Measurements from ENCODE around the gene XPR1. TPM values are rescaled to one million over a fixed set of nuclear protein-coding genes. Genes with fewer than 3 reads are reported as not detected.

XPR1 gene
- total RNA-seq (10 to 100 TPM; 12.9 to 19.7 (median 15.4) TPM), polyA plus RNA-seq (1 to 10 TPM; 5.4 to 6.5 TPM), total RNA-seq (34.9 reads per million, percentile 63 among the genes with 10 or more reads in this experiment)

DNA sequence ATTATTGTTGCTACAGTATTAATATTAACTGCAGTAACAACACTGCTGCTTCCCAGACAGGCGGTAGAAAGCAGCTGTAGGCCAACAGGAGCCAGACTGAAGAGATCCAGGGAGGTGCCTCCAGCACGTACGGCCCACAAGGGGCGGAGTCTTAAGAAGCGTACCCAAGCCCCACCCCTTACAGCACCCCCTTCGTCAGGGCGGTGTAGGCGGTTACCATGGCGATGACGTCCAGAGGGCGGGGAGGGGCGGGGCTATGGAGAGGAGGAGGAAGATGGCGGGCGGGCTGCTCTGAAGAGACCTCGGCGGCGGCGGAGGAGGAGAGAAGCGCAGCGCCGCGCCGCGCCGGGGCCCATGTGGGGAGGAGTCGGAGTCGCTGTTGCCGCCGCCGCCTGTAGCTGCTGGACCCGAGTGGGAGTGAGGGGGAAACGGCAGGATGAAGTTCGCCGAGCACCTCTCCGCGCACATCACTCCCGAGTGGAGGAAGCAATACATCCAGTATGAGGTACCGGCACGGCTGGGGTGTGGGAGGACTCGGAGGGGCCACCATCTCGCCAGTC is at the start of gene XPR1:
XPR1 (plus strand) TSS at position 257 of the 560 bp plus-strand sequence; CDS start at position 437, 180 bp downstream.
- H3K36me3 ChIP-seq (ENCODE audit: control insufficient read depth in 2 of 3, insufficient read depth in 3 of 3, low read length in 3 of 3): peaks cover 0 to 5% (median 0%) of the 10 kb centered on the region in 3 experiments
- Mint-ChIP-seq H3K4me1 (peaks cover 0 to 19% (median 13%) of the 10 kb centered on the region in 7 donors), H3K27me3 (peaks cover 0 to 10% (median 5%) of the 10 kb centered on the region in 5 donors), H3K36me3 (peaks cover 0 to 4% (median 4%) of the 10 kb centered on the region in 5 donors), H3K4me3 (no peak within 1 kb of the TSS), H3K27ac (peak within 1 kb of the TSS in 5 of 9 donors; percentile 91 to 95 (median 93)), H3K9me3 (peaks cover 0 to 3% (median 0%) of the 10 kb centered on the region in 11 donors)
- intact Hi-C loops (cut with micrococcal nuclease): loop anchor here (1.0 to 10.0 kb wide), 27 partner anchors 47 to 1907 kb away; partner anchors contain the start of genes ACBD6 (in 2 of the 2), IER5 (in 2 of the 2), QSOX1 (in 2 of the 2) and STX6 (in 2 of the 2)
- H3K9me3 ChIP-seq (ENCODE audit: control insufficient read depth in 2 of 3, low read length in 3 of 3): no peaks in the 10 kb centered on the region
- peak within 1 kb of the TSS; percentile 94 for H3K27ac ChIP-seq (ENCODE audit: low read depth, low read length)
- POLR2A ChIA-PET: interaction anchor here (0.5 to 2.7 kb wide), 5 partner anchors 9 to 353 kb away, joined by 3 to 14 read pairs (median 4); partner anchors contain the start of gene ACBD6
- DNase-seq: peak; percentile 80 to 99 (median 96)
- CTCF ChIA-PET: interaction anchor here (0.7 kb wide), 2 partner anchors 130 to 785 kb away, joined by 4 read pairs; no protein-coding TSS in a partner anchor
- H3K4me3 ChIP-seq (ENCODE audit: low read length): peak within 1 kb of the TSS; percentile 85
- peak; percentile 99 for ATAC-seq
- H3K4me1 ChIP-seq (ENCODE audit: control insufficient read depth in 2 of 2, insufficient read depth in 2 of 2, low read length in 2 of 2): peaks cover 12 to 16% of the 10 kb centered on the region in 2 donors
- no peaks in the 10 kb centered on the region for H3K27me3 ChIP-seq (ENCODE audit: control insufficient read depth in 2 of 2, insufficient read depth in 2 of 2, low read length in 2 of 2)

DNA sequence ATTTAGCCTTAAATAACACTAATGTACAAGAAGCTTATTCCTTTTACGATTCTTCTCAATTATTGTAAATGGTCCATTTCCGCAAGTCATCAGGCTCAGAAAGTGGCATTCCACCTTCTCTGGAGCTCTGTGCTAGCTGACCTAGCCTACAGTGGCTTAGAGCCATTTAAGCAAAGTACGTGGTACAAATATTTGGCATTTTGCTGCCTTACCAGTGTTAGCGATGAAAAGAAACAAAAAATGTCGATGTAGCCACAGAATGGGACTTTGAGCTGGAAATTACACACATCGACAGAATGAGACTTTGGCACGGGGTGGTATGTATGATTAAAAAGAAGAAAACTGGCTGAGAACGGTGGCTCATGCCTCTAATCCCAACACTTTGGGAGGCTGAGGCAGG is 47.0 kb upstream of the XPR1 start:
- Histone ChIP-seq H3K4me3 (ENCODE audit: low read length) (no peak overlapping the region), H3K9me3 (ENCODE audit: control insufficient read depth in 2 of 3, low read length in 3 of 3) (no peaks in the 10 kb centered on the region), H3K4me1 (ENCODE audit: control insufficient read depth in 2 of 2, insufficient read depth in 2 of 2, low read length in 2 of 2) (no peaks in the 10 kb centered on the region), H3K36me3 (ENCODE audit: control insufficient read depth in 2 of 3, insufficient read depth in 3 of 3, low read length in 3 of 3) (no peaks in the 10 kb centered on the region), H3K27me3 (ENCODE audit: control insufficient read depth in 2 of 2, insufficient read depth in 2 of 2, low read length in 2 of 2) (no peaks in the 10 kb centered on the region), H3K27ac (ENCODE audit: low read depth, low read length) (no peak overlapping the region)
- H3K27me3 Mint-ChIP-seq: peaks cover 0 to 16% (median 0%) of the 10 kb centered on the region in 5 donors
- CTCF ChIA-PET: no interaction called here
- H3K4me1 Mint-ChIP-seq: peaks cover 0 to 27% (median 0%) of the 10 kb centered on the region in 7 donors
- intact Hi-C loops (cut with micrococcal nuclease): loop anchor here in 1 of 2 donors (2.0 kb wide), 1 partner anchor 48 kb away; the partner anchor contains the start of gene XPR1
- H3K4me3 Mint-ChIP-seq: peak overlapping the region in 1 of 10 donors; percentile 81
- POLR2A ChIA-PET: no interaction called here
- ATAC-seq (no peak), DNase-seq (no peak)
- H3K36me3 Mint-ChIP-seq: peaks cover 0 to 18% (median 0%) of the 10 kb centered on the region in 5 donors
- H3K9me3 Mint-ChIP-seq: peaks cover 0 to 28% (median 6%) of the 10 kb centered on the region in 11 donors
- H3K27ac Mint-ChIP-seq: peak overlapping the region in 2 of 9 donors; percentile 21 to 93

DNA sequence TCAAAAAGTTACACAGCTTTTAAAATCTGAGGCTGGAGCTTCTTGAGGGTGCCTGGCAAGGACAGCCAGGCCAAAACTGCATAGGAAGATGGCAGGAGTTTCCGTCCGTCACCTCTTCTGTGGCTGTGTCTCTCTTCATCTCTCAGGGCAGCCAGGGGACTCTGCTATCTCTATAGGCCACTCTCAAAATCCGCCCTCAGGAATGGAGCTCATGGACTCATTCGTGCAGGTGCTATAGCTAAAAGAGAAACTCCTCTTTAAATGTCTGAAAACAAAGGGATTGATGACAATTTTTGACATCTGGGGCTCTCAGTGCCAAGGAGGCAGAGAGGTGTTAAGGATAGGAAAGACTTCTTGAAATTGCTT is 45.8 kb upstream of the XPR1 start:
- ATAC-seq (no peak), DNase-seq (no peak)
- CTCF ChIA-PET: no interaction called here
- peaks cover 0 to 29% (median 6%) of the 10 kb centered on the region in 11 donors for H3K9me3 Mint-ChIP-seq
- peak overlapping the region in 1 of 10 donors; percentile 81 for H3K4me3 Mint-ChIP-seq
- Histone ChIP-seq H3K4me1 (ENCODE audit: control insufficient read depth in 2 of 2, insufficient read depth in 2 of 2, low read length in 2 of 2) (no peaks in the 10 kb centered on the region), H3K36me3 (ENCODE audit: control insufficient read depth in 2 of 3, insufficient read depth in 3 of 3, low read length in 3 of 3) (no peaks in the 10 kb centered on the region), H3K9me3 (ENCODE audit: control insufficient read depth in 2 of 3, low read length in 3 of 3) (no peaks in the 10 kb centered on the region), H3K4me3 (ENCODE audit: low read length) (no peak overlapping the region), H3K27ac (ENCODE audit: low read depth, low read length) (no peak overlapping the region), H3K27me3 (ENCODE audit: control insufficient read depth in 2 of 2, insufficient read depth in 2 of 2, low read length in 2 of 2) (no peaks in the 10 kb centered on the region)
- peaks cover 0 to 25% (median 5%) of the 10 kb centered on the region in 5 donors for H3K27me3 Mint-ChIP-seq
- H3K4me1 Mint-ChIP-seq: peaks cover 0 to 27% (median 0%) of the 10 kb centered on the region in 7 donors
- H3K36me3 Mint-ChIP-seq: peaks cover 0 to 18% (median 0%) of the 10 kb centered on the region in 5 donors
- peak overlapping the region in 1 of 9 donors; percentile 93 for H3K27ac Mint-ChIP-seq
- intact Hi-C loops (cut with micrococcal nuclease): loop anchor here in 1 of 2 donors (2.0 kb wide), 1 partner anchor 47 kb away; the partner anchor contains the start of gene XPR1
- POLR2A ChIA-PET: no interaction called here

DNA sequence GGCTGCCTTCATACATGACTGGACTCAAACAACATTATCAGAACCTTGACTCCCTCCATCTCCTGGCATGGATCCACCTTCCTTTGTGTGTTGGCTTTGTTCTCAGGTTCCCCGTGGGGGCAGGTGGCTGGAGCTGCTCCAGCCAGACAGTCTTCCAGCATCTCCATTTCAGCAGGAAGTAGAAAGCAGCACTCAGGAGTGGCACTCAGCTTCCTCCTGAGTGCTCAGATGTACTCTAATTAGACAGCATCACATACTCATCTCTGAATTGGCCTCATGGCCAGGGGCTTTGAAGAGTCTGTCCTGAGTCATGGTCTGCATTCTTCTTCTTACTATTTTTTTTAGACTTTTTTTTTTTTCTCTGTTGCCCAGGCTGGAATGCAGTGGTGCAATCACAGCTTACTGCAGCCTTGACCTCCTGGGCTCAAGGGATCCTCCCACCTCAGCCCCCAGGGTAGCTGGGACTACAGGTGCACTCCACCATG is 45.1 kb upstream of the XPR1 start:
- H3K4me1 Mint-ChIP-seq: peaks cover 0 to 27% (median 0%) of the 10 kb centered on the region in 7 donors
- peaks cover 0 to 18% (median 0%) of the 10 kb centered on the region in 5 donors for H3K36me3 Mint-ChIP-seq
- Histone ChIP-seq H3K36me3 (ENCODE audit: control insufficient read depth in 2 of 3, insufficient read depth in 3 of 3, low read length in 3 of 3) (no peaks in the 10 kb centered on the region), H3K4me1 (ENCODE audit: control insufficient read depth in 2 of 2, insufficient read depth in 2 of 2, low read length in 2 of 2) (no peaks in the 10 kb centered on the region), H3K9me3 (ENCODE audit: control insufficient read depth in 2 of 3, low read length in 3 of 3) (no peaks in the 10 kb centered on the region), H3K4me3 (ENCODE audit: low read length) (no peak overlapping the region), H3K27ac (ENCODE audit: low read depth, low read length) (no peak overlapping the region), H3K27me3 (ENCODE audit: control insufficient read depth in 2 of 2, insufficient read depth in 2 of 2, low read length in 2 of 2) (no peaks in the 10 kb centered on the region)
- intact Hi-C loops (cut with micrococcal nuclease): no loop called here
- no peak overlapping the region for H3K4me3 Mint-ChIP-seq
- H3K9me3 Mint-ChIP-seq: peaks cover 0 to 29% (median 6%) of the 10 kb centered on the region in 11 donors
- peak overlapping the region in 1 of 9 donors; percentile 90 for H3K27ac Mint-ChIP-seq
- ChIA-PET CTCF (no interaction called here), POLR2A (no interaction called here)
- peaks cover 0 to 28% (median 5%) of the 10 kb centered on the region in 5 donors for H3K27me3 Mint-ChIP-seq
- DNase-seq (no peak), ATAC-seq (no peak)

DNA sequence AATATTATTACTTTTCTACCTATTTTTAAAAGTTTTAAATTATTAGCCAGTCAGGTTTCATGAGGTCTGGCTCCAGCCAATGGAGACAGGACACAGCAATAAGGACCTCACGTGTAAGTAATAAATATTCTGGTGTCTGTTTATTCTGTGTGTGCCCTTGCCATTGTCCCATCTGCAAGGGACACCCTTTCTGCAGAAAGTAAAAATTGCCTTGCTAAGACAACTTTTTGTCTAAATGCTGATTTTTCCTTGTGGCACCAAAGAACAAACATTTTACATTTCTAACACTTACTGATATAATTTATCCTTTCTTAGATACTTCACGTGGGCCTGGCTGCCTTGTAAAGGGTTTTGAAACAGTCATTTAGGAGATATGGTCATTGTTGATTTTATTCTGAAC is 43.7 kb upstream of the XPR1 start:
- ChIA-PET CTCF (interaction anchor here (0.6 kb wide), 1 partner anchor 1541 kb away, joined by 4 read pairs; no protein-coding TSS in a partner anchor), POLR2A (no interaction called here)
- ATAC-seq (no peak), DNase-seq (no peak)
- Mint-ChIP-seq H3K27me3 (peaks cover 0 to 28% (median 5%) of the 10 kb centered on the region in 5 donors), H3K4me3 (no peak overlapping the region), H3K36me3 (peaks cover 0 to 18% (median 0%) of the 10 kb centered on the region in 5 donors), H3K9me3 (peaks cover 0 to 29% (median 6%) of the 10 kb centered on the region in 11 donors), H3K4me1 (peaks cover 0 to 27% (median 0%) of the 10 kb centered on the region in 7 donors), H3K27ac (no peak overlapping the region)
- Histone ChIP-seq H3K36me3 (ENCODE audit: control insufficient read depth in 2 of 3, insufficient read depth in 3 of 3, low read length in 3 of 3) (no peaks in the 10 kb centered on the region), H3K27ac (ENCODE audit: low read depth, low read length) (no peak overlapping the region), H3K4me1 (ENCODE audit: control insufficient read depth in 2 of 2, insufficient read depth in 2 of 2, low read length in 2 of 2) (no peaks in the 10 kb centered on the region), H3K27me3 (ENCODE audit: control insufficient read depth in 2 of 2, insufficient read depth in 2 of 2, low read length in 2 of 2) (no peaks in the 10 kb centered on the region), H3K9me3 (ENCODE audit: control insufficient read depth in 2 of 3, low read length in 3 of 3) (no peaks in the 10 kb centered on the region), H3K4me3 (ENCODE audit: low read length) (no peak overlapping the region)
- intact Hi-C loops (cut with micrococcal nuclease): no loop called here

DNA sequence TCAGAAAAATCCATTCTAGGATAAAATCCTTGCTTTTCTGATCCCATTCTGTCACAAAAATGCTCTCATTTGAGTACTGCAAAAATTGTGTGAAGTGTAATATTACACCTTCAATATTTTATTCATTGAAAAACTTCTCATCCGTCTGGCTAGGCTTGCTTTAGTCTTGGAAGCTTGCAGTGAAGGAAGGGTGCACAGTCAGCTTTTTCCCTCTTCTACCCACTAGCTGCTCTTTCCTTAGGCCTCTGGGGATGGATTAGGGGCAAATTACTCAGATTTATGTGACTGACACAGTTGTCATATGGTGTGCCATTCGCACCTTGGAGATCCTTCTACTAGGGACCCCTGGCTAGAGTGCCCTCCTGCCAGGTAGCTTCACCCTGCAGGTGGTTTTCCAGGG is 40.9 kb upstream of the XPR1 start:
- H3K9me3 Mint-ChIP-seq: peaks cover 0 to 29% (median 6%) of the 10 kb centered on the region in 11 donors
- H3K27me3 Mint-ChIP-seq: peaks cover 5 to 22% (median 12%) of the 10 kb centered on the region in 5 donors
- POLR2A ChIA-PET: no interaction called here

More for the DNA sequence above, 40.9 kb upstream of the XPR1 start:
- intact Hi-C loops (cut with micrococcal nuclease): no loop called here
- Histone ChIP-seq H3K4me3 (ENCODE audit: low read length) (no peak overlapping the region), H3K27me3 (ENCODE audit: control insufficient read depth in 2 of 2, insufficient read depth in 2 of 2, low read length in 2 of 2) (no peaks in the 10 kb centered on the region), H3K4me1 (ENCODE audit: control insufficient read depth in 2 of 2, insufficient read depth in 2 of 2, low read length in 2 of 2) (no peaks in the 10 kb centered on the region), H3K9me3 (ENCODE audit: control insufficient read depth in 2 of 3, low read length in 3 of 3) (no peaks in the 10 kb centered on the region), H3K36me3 (ENCODE audit: control insufficient read depth in 2 of 3, insufficient read depth in 3 of 3, low read length in 3 of 3) (no peaks in the 10 kb centered on the region), H3K27ac (ENCODE audit: low read depth, low read length) (no peak overlapping the region)
- CTCF ChIA-PET: no interaction called here
- no peak overlapping the region for H3K27ac Mint-ChIP-seq
- no peak for DNase-seq
- peaks cover 0 to 12% (median 0%) of the 10 kb centered on the region in 7 donors for H3K4me1 Mint-ChIP-seq
- no peak for ATAC-seq
- no peak overlapping the region for H3K4me3 Mint-ChIP-seq
- peaks cover 0 to 18% (median 0%) of the 10 kb centered on the region in 5 donors for H3K36me3 Mint-ChIP-seq

Measured in naive thymus-derived CD4-positive, alpha-beta T cell (primary cell).